ENCODE data around the gene GAREM1. TPM values are rescaled to one million over a fixed set of nuclear protein-coding genes. Genes with fewer than 3 reads are reported as not detected.

Gene GAREM1
- total and polyA plus RNA-seq, 9 of the 15 experiments (the other 6 are each of a cell fraction or from before 2014, with no cell fraction given), result 0.03 to 0.33 (median 0.07) TPM; not detected in 1

GRCh38 chr18:32478317-32478716 lies 7.6 kb upstream of the GAREM1 start:
- 0% methylated on average over 1 of the region's 1 CpG for WGBS (ENCODE audit: insufficient coverage, low coverage, missing lambda C conversion rate)
- in situ Hi-C loops (cut with MboI), result no loop called here

More at GRCh38 chr18:32478317-32478716, 7.6 kb upstream of the GAREM1 start:
- no TSS peak for BruUV-seq (replicated peaks)
- no peak overlapping the region for H2AFZ ChIP-seq (ENCODE audit: low read depth, low read length)
- no peaks in the 10 kb centered on the region for H3K9me3 ChIP-seq (replicated peaks; ENCODE audit: control insufficient read depth, insufficient read depth, low read depth, low read length)
- H3K9ac ChIP-seq (ENCODE audit: insufficient read depth in 1 of 2, low read depth in 2 of 2, low read length in 2 of 2), result no peak overlapping the region
- no peak overlapping the region for H3K4me2 ChIP-seq (ENCODE audit: insufficient read depth, low read length)
- no peak overlapping the region for H3K27ac ChIP-seq (ENCODE audit: extremely low read depth, low read depth, low read length)
- TF ChIP-seq MAFG (tag; conservative IDR thresholded peaks at IDR 0.05), result peak; percentile 62
- TF ChIP-seq MAFF (IDR thresholded peaks at IDR 0.05; ENCODE audit: low read length), result peak; percentile 64; the same call in 1 of the 2 replicates
- TF ChIP-seq SAP30 (IDR thresholded peaks at IDR 0.05; ENCODE audit: borderline replicate concordance, insufficient read depth, low read depth, low read length, poor library complexity, severe bottlenecking), result no peak
- TF ChIP-seq VEZF1 (CRISPR knock-in tag; IDR thresholded peaks at IDR 0.05), result no peak
- TF ChIP-seq NR0B1 (IDR thresholded peaks at IDR 0.05; ENCODE audit: partially characterized antibody), result no peak
- TF ChIP-seq HDAC1 (IDR thresholded peaks at IDR 0.05), result no peak
- TF ChIP-seq ZNF316 (IDR thresholded peaks at IDR 0.05), result peak; percentile 76
- TF ChIP-seq C11orf30 (IDR thresholded peaks at IDR 0.05; ENCODE audit: low read depth), result peak; percentile 55
- TF ChIP-seq MAFK (IDR thresholded peaks at IDR 0.05; ENCODE audit: low read length), result peak; percentile 58
- no peaks in the 10 kb centered on the region for H3K9me1 ChIP-seq (ENCODE audit: control insufficient read depth, insufficient read depth, low read length)
- no peaks in the 10 kb centered on the region for H3K36me3 ChIP-seq (ENCODE audit: control insufficient read depth, insufficient read depth, low read length)
- ATAC-seq (no peak), DNase-seq (ENCODE audit: extremely low read depth in 1 of 4, low spot score in 3 of 4) (no peak), FAIRE-seq (no peak)
- H3K79me2 ChIP-seq (ENCODE audit: control insufficient read depth, insufficient read depth, low read length), result no peaks in the 10 kb centered on the region
- no peaks in the 10 kb centered on the region for H3K4me1 ChIP-seq (replicated peaks in 1 of 2; ENCODE audit: control insufficient read depth in 2 of 2, insufficient read depth in 2 of 2, low read length in 2 of 2)
- ChIA-PET CTCF (ENCODE audit: low intra/inter-chr PET ratio) (no interaction called here), POLR2A (interaction anchor here (0.6 to 1.1 kb wide), 2 partner anchors 10 to 264 kb away, joined by 3 read pairs; no protein-coding TSS in a partner anchor)
- H3K4me3 ChIP-seq, result no peak overlapping the region
- H4K20me1 ChIP-seq (replicated peaks; ENCODE audit: control insufficient read depth, insufficient read depth, low read length), result no peaks in the 10 kb centered on the region
- intact Hi-C loops (cut with micrococcal nuclease), result loop anchor here (10.0 kb wide), 1 partner anchor 144 kb away; no protein-coding TSS in a partner anchor
- H3K27me3 ChIP-seq (ENCODE audit: control insufficient read depth in 2 of 2, insufficient read depth in 2 of 2, low read length in 2 of 2), result no peaks in the 10 kb centered on the region
